Measurements from ENCODE around the gene ASCC3. TPM values are rescaled to one million over a fixed set of nuclear protein-coding genes. Genes with fewer than 3 reads are reported as not detected.

Gene ASCC3
- total and polyA plus RNA-seq, 2 donors (not counting 3 experiments of a cell fraction or from before 2014, with no cell fraction given): 15.7 to 57.2 TPM

DNA sequence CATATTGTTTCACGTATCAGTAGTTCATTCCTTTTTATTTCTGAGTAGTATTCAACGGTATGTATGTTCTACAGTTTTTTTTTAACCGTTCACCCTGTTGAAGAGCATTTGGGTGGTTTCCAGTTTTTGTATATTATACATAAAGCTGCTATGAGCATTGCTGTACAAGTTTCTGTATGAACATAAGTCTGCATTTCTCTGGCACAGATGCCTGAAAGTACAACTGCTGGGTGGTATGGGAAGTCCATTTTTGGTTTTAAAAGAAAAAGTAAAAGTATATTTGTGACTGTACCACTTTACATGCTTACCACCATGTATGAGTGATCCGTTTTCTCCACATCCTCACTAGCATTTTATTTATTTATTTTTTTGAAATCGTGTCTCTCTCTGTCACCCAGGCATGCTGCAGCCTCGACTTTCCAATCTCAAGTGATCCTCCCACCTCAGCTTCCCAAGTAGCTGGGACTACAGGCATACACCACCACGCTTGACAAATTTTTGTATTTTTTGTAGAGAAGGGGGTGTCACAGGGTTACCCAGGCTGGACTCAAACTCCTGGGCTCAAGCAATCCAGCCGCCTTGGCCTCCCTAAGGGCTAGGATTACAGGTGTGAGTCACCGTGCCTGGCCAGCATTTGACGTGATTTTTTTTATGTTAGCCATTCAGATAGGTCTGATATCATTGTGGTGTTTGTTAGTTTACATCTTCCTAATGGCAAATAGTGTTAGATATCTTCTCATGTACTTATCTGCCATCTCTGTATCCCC is 405.4 kb downstream of the ASCC3 start:
- no peaks in the 10 kb centered on the region for H3K9me3 ChIP-seq (replicated peaks; ENCODE audit: control insufficient read depth, insufficient read depth, low read length)
- H3K27me3 ChIP-seq (ENCODE audit: control insufficient read depth in 2 of 2, insufficient read depth in 2 of 2, low read length in 2 of 2): peaks cover 14 to 33% of the 10 kb centered on the region in 2 experiments
- H3K9me1 ChIP-seq (replicated peaks; ENCODE audit: control insufficient read depth, extremely low read depth, insufficient read depth, low read length): no peaks in the 10 kb centered on the region
- H3K9ac ChIP-seq (replicated peaks; ENCODE audit: extremely low read depth, insufficient read depth, low read length): no peak overlapping the region
- no TSS peak for BruUV-seq (replicated peaks)
- no peak overlapping the region for H3K4me2 ChIP-seq (ENCODE audit: insufficient read depth, low read length)
- no peaks in the 10 kb centered on the region for H3K36me3 ChIP-seq (ENCODE audit: control insufficient read depth in 2 of 2, extremely low read depth in 1 of 2, insufficient read depth in 2 of 2, low read length in 2 of 2)
- no peak overlapping the region for H2AFZ ChIP-seq (ENCODE audit: low read depth, low read length)
- no peak overlapping the region for H3K27ac ChIP-seq (ENCODE audit: insufficient read depth, low read depth, low read length)
- dilution Hi-C loops (cut with MboI; ENCODE audit: extremely low pct_ligation_motif_present, low sequenced_read_pairs) (no loop called here), intact Hi-C loops (cut with micrococcal nuclease) (loop anchor here (5.0 kb wide), 2 partner anchors 182 to 473 kb away; no protein-coding TSS in a partner anchor)
- no peak overlapping the region for H3K4me3 ChIP-seq (replicated peaks in 1 of 3; ENCODE audit: insufficient read depth in 1 of 3, low read depth in 1 of 3, low read length in 3 of 3)
- FAIRE-seq: no peak
- DNase-seq (ENCODE audit: low read depth, low spot score): no peak
- H3K79me2 ChIP-seq (ENCODE audit: control insufficient read depth, insufficient read depth, low read length): no peaks in the 10 kb centered on the region
- H4K20me1 ChIP-seq (replicated peaks; ENCODE audit: control insufficient read depth, extremely low read depth, insufficient read depth, low read length): no peaks in the 10 kb centered on the region
- ChIA-PET POLR2A (no interaction called here), CTCF (interaction anchor here (0.9 to 4.6 kb wide), 3 partner anchors 359 to 369 kb away, joined by 3 to 27 read pairs (median 6); no protein-coding TSS in a partner anchor)
- no peaks in the 10 kb centered on the region for H3K4me1 ChIP-seq (ENCODE audit: control insufficient read depth, extremely low read depth, insufficient read depth, low read length)
- TF ChIP-seq, protein P1, sequence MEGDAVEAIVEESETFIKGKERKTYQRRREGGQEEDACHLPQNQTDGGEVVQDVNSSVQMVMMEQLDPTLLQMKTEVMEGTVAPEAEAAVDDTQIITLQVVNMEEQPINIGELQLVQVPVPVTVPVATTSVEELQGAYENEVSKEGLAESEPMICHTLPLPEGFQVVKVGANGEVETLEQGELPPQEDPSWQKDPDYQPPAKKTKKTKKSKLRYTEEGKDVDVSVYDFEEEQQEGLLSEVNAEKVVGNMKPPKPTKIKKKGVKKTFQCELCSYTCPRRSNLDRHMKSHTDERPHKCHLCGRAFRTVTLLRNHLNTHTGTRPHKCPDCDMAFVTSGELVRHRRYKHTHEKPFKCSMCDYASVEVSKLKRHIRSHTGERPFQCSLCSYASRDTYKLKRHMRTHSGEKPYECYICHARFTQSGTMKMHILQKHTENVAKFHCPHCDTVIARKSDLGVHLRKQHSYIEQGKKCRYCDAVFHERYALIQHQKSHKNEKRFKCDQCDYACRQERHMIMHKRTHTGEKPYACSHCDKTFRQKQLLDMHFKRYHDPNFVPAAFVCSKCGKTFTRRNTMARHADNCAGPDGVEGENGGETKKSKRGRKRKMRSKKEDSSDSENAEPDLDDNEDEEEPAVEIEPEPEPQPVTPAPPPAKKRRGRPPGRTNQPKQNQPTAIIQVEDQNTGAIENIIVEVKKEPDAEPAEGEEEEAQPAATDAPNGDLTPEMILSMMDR (IDR thresholded peaks at IDR 0.05; ENCODE audit: extremely low read depth in 1 of 2, insufficient read depth in 1 of 2, low read depth in 1 of 2, low read length in 2 of 2): no peak
- TF ChIP-seq, protein P2, sequence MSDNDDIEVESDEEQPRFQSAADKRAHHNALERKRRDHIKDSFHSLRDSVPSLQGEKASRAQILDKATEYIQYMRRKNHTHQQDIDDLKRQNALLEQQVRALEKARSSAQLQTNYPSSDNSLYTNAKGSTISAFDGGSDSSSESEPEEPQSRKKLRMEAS (IDR thresholded peaks at IDR 0.05; ENCODE audit: insufficient read depth, insufficient read length): no peak
- TF ChIP-seq FOS (IDR thresholded peaks at IDR 0.05; ENCODE audit: borderline replicate concordance, insufficient read depth, low read length) (no peak), GATA2 (IDR thresholded peaks at IDR 0.05; ENCODE audit: insufficient read depth, insufficient read length, low read depth, low read length) (no peak), JUN (IDR thresholded peaks at IDR 0.05; ENCODE audit: borderline replicate concordance, insufficient read depth, insufficient read length, low read depth) (no peak), POLR2AphosphoS5 (IDR thresholded peaks at IDR 0.05; ENCODE audit: insufficient read depth, low read depth, low read length) (no peak), MYC (IDR thresholded peaks at IDR 0.05; ENCODE audit: low read depth, low read length) (no peak), POLR2A (IDR thresholded peaks at IDR 0.05; ENCODE audit: low read depth, low read length) (no peak), EZH2 (IDR thresholded peaks at IDR 0.05; ENCODE audit: borderline replicate concordance, low read depth, low read length, severe bottlenecking) (no peak)
